ENCODE data around the gene SLC6A2. TPM values are rescaled to one million over a fixed set of nuclear protein-coding genes. Genes with fewer than 3 reads are reported as not detected.

Gene SLC6A2
- total and polyA plus RNA-seq, 2 experiments from 2014 or later, result 0.35 to 0.39 TPM

GRCh38 chr16:55663225-55663624 is 7.4 kb downstream of the SLC6A2 start:
- peaks cover 6% of the 10 kb centered on the region for H3K4me1 Mint-ChIP-seq
- H4K20me1 ChIP-seq (replicated peaks; ENCODE audit: insufficient read depth), result no peaks in the 10 kb centered on the region; the same call in 1 of the 2 replicates
- H3K79me2 ChIP-seq (replicated peaks; ENCODE audit: insufficient read depth), result no peaks in the 10 kb centered on the region
- H3F3A ChIP-seq (replicated peaks; ENCODE audit: low read depth), result no peaks in the 10 kb centered on the region
- H3K4me1 ChIP-seq (ENCODE audit: insufficient read depth), result no peaks in the 10 kb centered on the region
- TF ChIP-seq REST (IDR thresholded peaks at IDR 0.05; ENCODE audit: unreplicated experiment) (no peak), JUNB (IDR thresholded peaks at IDR 0.05; ENCODE audit: unreplicated experiment) (no peak), CREB1 (CRISPR knock-in tag; IDR thresholded peaks at IDR 0.05; ENCODE audit: low read depth) (no peak), ZNF331 (CRISPR knock-in tag; IDR thresholded peaks at IDR 0.05; ENCODE audit: low read depth) (no peak), POLR2AphosphoS5 (IDR thresholded peaks at IDR 0.05; ENCODE audit: low read depth) (no peak), ZNF114 (CRISPR knock-in tag; IDR thresholded peaks at IDR 0.05) (no peak), ZNF462 (CRISPR knock-in tag; IDR thresholded peaks at IDR 0.05) (no peak), EZH2 (IDR thresholded peaks at IDR 0.05; ENCODE audit: low read depth, unreplicated experiment) (no peak), CTCF (conservative IDR thresholded peaks at IDR 0.05; ENCODE audit: low read depth in 2 of 2) (no peak), ETS1 (IDR thresholded peaks at IDR 0.05) (no peak), NANOG (IDR thresholded peaks at IDR 0.05; ENCODE audit: borderline replicate concordance) (no peak), STAT1 (IDR thresholded peaks at IDR 0.05; ENCODE audit: unreplicated experiment) (no peak)
- H3K36me3 Mint-ChIP-seq (ENCODE audit: low read depth), result no peaks in the 10 kb centered on the region
- DNase-seq (ENCODE audit: low spot score) (no peak), ATAC-seq (no peak)
- no peaks in the 10 kb centered on the region for H3K36me3 ChIP-seq (ENCODE audit: insufficient read depth)
- no peak overlapping the region for H3K4me2 ChIP-seq
- H3K27ac ChIP-seq (ENCODE audit: low read depth), result no peak overlapping the region
- peaks cover 14% of the 10 kb centered on the region for H3K27me3 Mint-ChIP-seq (ENCODE audit: insufficient read depth, low read depth, poor library complexity)
- peaks cover 12% of the 10 kb centered on the region for H3K27me3 ChIP-seq (ENCODE audit: insufficient read depth)
- H3K27ac Mint-ChIP-seq, result no peak overlapping the region
- no peak overlapping the region for H3K4me3 Mint-ChIP-seq
- no peak overlapping the region for H3K4me3 ChIP-seq
- H3K9me3 Mint-ChIP-seq, result peaks cover 7% of the 10 kb centered on the region; the same call in 2 of the 3 replicates
- H2AFZ ChIP-seq, result no peak overlapping the region
- no peaks in the 10 kb centered on the region for H3K9me2 ChIP-seq (ENCODE audit: insufficient read depth)
